Activated CD8-positive, alpha-beta memory T cell treated with anti-CD3 and anti-CD28 coated beads, Interleukin-2, amount 50 U/mL, for 4 hours (primary cell): ENCODE measurements around the gene PAFAH1B2.

Source experiments
- DNase-seq: peaks from one replicate; pipeline ENCODE4 v3.0.0-alpha.2; 2020

Gene PAFAH1B2

DNA sequence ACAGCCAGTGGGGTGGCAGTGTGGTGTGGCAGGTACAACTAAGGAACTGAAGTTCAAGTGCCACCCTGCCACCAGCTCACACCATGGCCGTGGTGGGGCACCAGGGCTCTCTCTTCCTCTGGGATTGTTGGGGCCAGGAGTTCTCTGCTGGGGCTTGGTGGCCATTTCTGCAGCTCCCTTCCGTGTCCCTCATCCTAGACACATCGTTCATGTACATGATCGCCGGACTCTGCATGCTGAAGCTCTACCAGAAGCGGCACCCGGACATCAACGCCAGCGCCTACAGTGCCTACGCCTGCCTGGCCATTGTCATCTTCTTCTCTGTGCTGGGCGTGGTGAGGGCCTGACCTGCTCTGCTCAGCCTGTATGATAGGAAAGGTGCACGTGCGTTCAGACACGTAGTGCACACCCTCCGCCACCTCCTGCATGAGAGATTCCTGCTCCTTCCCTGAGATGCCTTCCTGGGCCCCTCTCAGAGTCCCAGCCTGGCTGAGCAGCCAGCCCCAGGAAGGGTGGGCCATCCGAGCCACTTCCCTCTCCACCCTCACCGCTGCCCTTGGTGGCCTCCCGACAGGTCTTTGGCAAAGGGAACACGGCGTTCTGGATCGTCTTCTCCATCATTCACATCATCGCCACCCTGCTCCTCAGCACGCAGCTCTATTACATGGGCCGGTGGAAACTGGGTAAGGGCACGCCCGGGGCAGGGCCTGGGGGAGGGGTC lies 47.8 kb downstream of the PAFAH1B2 start:
- DNase-seq = no peak

DNA sequence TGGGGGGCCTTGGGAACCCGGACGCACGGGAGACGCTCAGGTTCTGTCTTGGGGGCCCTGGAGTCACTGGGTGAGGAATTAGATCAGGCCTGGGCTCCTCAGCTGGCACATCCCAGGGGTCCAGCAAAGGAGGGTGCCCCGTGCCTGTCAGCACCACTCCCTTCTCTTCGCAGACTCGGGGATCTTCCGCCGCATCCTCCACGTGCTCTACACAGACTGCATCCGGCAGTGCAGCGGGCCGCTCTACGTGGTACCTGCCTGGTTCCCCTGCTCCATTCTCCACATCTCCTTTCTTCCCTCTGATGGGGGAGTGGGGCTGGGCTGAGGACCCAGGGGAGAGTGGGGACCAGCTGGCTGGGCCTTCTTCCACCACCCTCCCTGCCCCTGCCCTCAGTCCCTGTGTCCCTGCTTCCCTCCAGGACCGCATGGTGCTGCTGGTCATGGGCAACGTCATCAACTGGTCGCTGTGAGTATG lies 48.4 kb downstream of the PAFAH1B2 start:
- DNase-seq = no peak

DNA sequence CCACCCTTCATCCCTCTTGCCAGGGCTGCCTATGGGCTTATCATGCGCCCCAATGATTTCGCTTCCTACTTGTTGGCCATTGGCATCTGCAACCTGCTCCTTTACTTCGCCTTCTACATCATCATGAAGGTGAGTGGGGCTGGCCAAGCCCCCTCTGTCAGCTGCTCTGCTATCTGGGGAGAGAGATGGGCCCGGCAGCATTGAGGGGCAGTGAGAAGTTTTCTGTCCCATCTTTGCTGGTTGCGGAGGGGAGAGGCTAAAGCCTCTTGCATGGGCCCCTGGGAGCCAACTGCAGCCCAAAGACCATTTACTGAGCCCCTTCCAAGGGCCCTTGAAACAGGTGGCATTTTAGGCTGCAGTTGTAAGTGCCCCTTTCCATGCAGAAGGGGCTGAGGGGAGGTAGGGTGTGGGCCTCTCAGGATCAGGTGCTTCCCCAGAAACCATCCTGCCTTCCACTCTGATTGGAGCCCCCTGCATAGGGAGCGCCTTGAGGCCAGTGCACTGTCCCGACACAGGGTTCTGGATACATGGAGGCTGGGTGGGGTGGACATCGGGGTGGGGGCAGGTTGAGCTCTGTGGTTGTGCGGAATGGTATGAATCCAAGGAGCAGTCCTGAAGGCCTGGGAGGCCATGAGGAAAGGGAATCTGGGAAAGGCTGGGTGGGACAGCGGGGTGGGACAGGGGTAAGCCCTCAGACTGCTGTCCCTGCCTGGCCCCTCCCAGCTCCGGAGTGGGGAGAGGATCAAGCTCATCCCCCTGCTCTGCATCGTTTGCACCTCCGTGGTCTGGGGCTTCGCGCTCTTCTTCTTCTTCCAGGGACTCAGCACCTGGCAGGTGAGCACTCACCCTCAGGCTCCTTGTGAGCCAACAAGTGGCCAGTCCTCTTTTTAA lies 49.3 kb downstream of the PAFAH1B2 start:
- DNase-seq = no peak

DNA sequence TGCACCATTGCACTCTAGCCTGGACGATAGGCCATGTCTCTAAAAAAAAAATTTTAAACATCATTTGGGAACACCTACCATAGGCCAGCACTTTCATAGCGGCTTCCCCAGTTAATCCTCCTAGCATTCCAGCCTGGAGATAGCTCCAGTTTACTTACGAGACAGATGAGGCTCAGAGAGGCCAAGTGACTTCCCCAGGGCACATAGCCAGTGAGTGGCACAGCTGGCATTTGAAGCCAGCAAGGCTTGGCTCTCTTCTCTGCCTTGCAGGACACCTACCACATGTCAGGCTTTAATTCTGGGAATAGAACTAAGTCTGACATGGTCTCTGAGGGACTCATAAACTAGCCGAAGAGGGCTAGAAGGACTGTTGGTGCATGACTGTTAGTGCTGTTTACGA lies 50.2 kb downstream of the PAFAH1B2 start:
- no peak for DNase-seq

DNA sequence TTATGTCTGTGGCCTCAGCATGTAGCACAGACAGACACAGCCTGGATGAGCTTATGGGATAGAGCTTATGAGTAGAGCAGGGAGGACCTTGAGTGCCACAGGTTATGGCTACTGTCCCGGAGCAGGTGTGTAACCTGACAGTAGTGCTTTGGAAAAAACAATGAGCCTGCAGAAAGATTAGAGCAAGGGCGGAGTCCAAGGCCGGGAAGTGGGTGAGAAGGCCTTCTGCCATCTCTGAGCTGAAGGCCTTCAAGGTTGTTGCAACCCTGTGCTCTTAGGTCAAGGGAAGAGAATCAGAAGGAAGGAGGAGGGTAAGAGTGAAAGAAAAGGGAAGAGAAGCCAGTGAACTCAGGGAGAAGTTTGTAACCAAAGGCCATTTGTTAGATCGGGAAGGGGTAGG lies 51.2 kb downstream of the PAFAH1B2 start:
- DNase-seq = no peak

DNA sequence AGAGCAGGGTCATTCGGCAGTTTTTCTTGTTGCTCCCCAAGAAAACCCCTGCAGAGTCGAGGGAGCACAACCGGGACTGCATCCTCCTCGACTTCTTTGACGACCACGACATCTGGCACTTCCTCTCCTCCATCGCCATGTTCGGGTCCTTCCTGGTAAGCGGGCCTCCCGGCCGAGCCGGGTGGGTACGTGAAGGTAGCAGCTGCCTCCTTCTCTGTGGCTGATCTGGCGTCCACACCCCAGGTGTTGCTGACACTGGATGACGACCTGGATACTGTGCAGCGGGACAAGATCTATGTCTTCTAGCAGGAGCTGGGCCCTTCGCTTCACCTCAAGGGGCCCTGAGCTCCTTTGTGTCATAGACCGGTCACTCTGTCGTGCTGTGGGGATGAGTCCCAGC lies 51.7 kb downstream of the PAFAH1B2 start:
- DNase-seq = no peak

DNA sequence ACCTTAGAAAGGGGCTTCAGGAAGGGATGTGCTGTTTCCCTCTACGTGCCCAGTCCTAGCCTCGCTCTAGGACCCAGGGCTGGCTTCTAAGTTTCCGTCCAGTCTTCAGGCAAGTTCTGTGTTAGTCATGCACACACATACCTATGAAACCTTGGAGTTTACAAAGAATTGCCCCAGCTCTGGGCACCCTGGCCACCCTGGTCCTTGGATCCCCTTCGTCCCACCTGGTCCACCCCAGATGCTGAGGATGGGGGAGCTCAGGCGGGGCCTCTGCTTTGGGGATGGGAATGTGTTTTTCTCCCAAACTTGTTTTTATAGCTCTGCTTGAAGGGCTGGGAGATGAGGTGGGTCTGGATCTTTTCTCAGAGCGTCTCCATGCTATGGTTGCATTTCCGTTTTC lies 52.9 kb downstream of the PAFAH1B2 start:
- no peak for DNase-seq

DNA sequence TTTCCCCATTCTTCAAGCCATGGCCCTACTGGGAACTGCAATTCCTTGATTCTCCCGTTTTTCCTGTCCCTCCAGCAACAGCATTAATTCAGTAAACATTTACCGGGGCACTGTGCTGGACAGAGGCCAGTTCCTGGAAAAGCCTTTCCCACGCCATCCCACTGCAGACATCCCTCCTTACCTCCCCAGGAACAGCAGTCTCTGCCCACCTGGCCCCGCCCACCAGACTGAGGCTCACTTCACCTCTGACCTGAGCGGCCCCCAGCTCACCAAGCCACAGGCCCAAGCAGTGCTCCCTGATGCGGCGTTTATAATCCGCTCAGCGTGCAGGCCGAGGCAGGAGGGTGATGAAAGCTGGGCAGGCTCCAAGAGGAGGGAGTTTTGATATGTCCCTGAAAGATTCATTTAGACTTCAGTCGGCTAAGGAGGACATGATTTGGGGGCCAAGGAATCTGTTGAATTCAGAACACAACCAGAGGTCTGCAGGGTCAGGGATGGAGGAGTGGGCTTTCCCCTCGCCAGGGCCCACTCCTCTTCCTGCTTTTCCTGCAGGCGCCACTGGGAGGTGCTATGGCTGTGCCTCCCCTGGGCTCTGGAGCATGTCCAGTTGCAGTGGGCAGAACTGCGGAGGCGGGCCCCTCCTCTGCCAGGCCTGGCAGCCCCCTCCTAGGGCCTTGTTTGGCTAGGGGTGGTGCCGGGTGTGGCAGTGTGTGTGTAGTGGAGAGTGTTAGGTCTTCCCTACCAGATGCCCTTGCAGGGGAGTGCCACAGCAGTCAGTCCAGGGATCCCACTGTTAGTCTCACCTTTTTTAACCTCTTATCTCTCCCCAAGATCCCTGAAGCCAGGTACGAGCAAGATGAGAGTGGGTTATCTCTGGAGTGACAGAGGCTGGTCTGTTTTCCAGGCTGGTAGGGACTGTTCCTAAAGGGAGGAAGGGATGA lies 53.7 kb downstream of the PAFAH1B2 start:
- no peak for DNase-seq

DNA sequence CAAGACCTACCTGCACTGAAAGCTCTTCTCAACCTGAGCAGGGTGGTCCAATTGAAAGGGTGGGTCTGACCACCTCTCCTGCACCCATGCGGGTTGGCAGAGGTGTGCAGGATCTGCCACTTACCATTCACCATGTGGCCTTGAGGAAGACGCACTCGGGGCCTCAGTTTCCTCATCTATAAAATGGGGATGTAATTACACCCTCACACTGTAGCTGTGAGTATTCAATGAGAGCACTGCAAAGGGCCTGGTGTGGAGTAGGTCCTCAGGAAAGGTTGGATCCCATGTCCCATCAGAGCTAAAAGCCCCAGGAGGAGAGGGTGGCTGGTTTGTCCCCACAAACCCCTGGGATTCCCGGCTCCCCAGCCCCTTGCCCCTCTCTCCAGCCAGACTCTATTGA lies 54.5 kb downstream of the PAFAH1B2 start:
- no peak for DNase-seq

DNA sequence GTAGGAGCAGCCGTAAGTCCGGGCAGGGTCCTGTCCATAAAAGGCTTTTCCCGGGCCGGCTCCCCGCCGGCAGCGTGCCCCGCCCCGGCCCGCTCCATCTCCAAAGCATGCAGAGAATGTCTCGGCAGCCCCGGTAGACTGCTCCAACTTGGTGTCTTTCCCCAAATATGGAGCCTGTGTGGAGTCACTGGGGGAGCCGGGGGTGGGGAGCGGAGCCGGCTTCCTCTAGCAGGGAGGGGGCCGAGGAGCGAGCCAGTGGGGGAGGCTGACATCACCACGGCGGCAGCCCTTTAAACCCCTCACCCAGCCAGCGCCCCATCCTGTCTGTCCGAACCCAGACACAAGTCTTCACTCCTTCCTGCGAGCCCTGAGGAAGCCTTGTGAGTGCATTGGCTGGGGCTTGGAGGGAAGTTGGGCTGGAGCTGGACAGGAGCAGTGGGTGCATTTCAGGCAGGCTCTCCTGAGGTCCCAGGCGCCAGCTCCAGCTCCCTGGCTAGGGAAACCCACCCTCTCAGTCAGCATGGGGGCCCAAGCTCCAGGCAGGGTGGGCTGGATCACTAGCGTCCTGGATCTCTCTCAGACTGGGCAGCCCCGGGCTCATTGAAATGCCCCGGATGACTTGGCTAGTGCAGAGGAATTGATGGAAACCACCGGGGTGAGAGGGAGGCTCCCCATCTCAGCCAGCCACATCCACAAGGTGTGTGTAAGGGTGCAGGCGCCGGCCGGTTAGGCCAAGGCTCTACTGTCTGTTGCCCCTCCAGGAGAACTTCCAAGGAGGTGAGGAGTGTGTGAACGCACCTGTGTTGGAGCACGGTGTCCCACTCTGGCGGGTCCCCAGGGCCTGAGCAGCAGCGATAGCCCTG lies 55.2 kb downstream of the PAFAH1B2 start, which contains the start of gene TAGLN:
Gene TAGLN (plus strand): TSS at position 318 of the 863 bp plus-strand sequence. CDS start 3,644 bp downstream, outside the sequence.
- DNase-seq = no peak

DNA sequence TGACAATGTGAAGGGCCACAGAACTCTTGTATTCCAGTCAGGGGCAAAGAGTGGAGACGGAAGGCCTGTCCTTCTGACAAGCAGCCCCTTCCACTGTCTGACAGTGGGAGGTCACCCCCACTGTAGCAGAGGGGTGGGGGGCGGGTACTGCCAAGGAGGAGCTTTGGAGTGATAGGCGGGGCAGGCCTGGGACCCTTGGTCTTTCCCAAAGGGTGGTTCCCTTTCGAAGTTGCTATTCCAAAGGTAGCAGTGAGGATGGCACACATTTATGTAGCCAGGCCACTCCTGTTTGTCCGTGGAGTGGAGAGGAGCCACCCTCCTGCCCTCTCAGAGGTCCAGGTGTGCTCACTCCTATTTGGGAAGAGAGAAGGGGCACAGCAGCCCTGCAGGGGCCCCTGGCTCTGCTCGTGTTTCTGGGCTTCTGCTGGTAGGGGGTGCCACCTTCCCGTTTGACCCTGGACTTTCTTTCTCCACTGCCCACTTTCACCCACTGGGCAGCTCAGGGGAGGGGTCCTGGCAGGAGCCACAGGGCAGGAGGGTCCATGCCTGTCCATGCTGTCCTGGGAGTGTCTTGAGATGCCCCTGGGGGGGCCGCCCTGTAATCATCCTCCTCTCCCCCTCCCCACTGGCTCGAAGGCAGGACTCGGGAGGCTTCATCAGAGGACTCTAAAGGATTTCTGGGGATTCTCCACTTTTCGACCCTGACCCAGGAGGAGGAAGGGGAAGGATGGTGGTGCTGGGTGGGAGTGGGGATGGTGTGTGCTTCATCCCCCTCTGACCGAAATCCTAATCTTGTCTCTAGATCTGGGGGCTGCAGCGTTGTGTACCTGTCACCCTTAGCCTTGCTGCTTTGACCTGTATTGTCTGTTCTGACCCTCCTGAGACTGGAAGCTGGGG lies 56.1 kb downstream of the PAFAH1B2 start:
- no peak for DNase-seq

DNA sequence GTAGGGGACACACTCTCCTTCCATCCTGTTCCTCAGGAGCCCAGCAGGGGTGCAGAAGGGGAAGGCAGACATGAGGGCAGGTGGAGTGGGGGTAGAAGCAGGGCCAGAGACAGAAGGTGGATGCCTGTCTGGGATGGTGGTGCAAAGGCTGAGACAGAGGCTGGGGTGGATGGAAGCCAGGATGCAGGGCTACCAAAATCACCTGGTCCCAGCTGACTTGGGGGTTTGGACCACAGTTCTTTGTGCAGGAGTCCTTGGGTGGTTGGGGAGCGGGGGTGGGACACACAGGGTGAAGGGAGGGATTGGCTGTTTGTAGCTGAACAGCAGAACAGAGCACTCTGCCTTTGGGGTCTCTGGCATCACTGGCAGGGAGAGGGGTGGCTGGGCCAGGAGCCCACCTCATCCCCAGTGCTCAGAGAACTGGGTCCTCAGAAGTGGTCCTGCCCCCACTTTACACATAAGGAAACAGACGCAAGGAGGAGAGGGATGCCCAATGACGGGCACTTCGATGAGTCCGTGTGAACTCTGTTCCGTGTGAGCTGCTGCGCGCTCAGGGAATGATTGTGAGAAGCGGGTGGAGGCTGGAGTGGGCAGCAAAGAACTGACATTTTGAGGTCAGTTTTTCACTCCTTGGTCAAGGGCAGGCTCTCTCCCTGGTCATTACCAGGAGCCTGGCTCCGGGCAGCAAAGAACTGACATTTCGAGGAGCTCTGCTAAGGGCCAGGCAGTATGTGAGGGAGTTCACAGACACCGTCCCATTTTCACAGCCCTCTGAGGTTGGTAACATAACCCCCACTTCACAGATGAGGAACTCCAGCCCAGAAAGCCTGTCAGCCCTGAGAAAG lies 56.9 kb downstream of the PAFAH1B2 start:
- DNase-seq = no peak

DNA sequence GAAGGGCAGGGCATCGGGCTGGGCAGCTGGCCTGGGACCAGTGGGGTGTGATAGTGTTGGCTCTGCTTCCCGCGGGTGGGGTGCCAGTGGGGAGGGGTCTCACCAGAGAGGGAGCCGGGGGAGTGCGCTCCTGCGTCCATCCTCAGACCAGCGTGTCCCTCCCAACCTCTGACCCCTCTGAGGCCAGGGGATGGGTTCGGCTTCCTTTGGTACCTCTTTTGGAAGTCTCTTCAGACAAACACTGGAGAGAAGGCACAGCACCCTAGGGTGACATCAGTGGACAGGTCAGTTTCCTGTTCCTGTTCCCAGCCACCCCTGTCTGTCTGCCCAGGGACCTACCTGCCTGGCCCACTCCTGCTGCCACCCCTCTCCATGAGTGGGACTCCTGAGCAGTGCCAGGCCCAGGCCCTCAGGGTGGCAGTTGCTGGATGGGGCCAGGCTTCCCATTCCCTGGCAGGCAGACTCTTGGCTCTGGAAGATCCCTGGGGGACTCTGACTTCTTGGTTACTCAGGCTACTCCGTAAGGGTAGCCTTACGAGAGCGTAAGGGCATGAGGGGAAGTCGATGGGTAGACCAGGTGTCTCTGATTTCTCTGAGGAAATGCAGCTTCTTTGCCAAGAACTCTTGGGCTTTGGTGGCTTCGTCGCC lies 57.7 kb downstream of the PAFAH1B2 start:
- no peak for DNase-seq

DNA sequence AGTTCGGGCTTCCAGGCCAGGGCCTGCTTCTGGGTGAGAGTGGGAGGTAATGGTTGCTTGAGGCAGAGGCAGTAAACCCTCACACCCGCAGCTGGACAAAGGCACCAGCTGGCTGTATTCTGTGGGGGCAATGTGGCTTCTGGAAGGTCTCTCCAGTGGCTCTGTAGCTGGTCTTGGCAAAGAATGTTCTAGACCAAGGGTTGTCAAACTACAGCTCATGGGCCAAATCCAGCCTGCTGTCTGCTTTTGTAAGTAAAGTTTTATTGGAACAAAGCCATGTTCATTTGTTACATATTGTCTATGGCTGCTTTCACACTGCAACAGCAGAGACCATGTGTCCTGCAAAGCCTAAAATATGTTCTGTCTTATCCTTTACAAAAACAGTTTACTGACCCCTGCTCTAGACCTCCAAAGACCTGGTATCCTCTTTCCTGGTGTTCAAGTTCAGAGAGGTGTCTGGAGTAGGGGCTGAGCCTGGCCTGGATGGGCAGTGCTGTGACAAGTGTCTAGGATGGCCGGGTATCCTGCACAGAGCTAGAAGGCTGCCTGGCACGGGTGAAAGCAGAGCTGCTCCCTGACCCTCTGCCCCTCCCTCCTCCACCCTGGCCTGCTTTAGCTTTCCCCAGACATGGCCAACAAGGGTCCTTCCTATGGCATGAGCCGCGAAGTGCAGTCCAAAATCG lies 58.4 kb downstream of the PAFAH1B2 start:
- DNase-seq = no peak

DNA sequence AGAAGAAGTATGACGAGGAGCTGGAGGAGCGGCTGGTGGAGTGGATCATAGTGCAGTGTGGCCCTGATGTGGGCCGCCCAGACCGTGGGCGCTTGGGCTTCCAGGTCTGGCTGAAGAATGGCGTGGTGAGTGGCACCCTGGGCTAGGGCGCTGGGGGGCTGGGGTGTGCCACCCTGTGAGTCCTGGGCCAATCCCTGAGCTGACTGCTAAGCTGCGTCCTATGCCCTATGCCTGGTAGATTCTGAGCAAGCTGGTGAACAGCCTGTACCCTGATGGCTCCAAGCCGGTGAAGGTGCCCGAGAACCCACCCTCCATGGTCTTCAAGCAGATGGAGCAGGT lies 59.0 kb downstream of the PAFAH1B2 start:
- no peak for DNase-seq

DNA sequence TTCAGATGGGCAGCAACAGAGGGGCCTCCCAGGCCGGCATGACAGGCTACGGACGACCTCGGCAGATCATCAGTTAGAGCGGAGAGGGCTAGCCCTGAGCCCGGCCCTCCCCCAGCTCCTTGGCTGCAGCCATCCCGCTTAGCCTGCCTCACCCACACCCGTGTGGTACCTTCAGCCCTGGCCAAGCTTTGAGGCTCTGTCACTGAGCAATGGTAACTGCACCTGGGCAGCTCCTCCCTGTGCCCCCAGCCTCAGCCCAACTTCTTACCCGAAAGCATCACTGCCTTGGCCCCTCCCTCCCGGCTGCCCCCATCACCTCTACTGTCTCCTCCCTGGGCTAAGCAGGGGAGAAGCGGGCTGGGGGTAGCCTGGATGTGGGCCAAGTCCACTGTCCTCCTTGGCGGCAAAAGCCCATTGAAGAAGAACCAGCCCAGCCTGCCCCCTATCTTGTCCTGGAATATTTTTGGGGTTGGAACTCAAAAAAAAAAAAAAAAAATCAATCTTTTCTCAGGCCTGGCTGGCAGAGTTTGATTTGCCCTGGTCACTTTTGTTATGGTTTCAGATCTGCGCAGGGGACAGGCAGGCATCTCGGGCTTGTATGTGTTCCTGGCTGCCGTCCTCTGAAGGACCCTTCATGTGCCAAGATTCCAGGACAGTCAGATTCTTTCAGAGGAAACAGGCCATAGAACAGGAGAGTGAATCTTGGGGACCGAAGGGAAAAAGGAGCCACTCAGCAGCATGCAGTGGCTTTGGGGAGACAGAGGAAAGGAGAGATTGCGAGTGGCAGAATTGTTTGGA lies 60.4 kb downstream of the PAFAH1B2 start:
- DNase-seq = no peak

DNA sequence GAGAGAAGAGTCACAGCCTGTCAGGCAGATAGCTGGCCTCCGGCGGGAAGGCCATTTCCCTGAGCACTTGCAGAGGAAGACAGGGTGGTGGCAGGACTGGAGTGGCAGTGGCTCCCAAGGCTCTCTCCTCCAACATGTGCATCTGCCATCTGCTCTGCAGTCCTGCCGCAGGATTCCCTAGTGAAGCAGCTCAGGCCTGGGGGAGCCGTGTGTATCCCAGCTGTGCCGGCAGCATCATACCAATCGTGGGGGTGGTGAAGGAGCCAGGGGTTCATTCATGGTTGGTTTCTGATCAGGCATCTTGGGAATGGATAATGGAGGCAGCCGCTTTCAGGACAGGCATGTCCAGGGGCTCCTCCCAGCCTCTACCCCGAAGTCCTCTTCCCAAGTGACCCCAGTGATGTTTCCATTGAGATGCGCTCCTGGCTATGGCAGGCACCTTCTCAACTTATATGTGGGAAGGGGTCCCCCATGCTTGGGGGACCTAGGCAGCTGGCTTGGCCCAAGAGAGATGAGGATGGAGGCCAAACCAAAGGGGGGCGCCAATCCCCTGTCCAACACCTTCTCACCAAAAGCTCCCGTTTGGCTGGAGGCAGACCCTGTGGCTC lies 61.2 kb downstream of the PAFAH1B2 start:
- DNase-seq = no peak
